Mucosa of descending colon (tissue), 3 donors: Measurements from ENCODE around the gene CARD18. TPM values are rescaled to one million over a fixed set of nuclear protein-coding genes. Genes with fewer than 3 reads are reported as not detected.

Source experiments
- ATAC-seq: fragments of 200-7000 bp; cut with Tn5 transposase; one replicate; pipeline ENCODE4 v1.9.1; 2020; ENCODE audit warnings: mild to moderate bottlenecking, moderate library complexity
- DNase-seq, 3 donors: peaks; one replicate each; pipeline ENCODE4 v3.0.0-alpha.2; 2020
- H3K36me3 ChIP-seq: fragments of 200-600 bp; one replicate; pipeline ENCODE4 v1.8.0; 2021; ENCODE audit warnings: low read depth, mild to moderate bottlenecking
- H3K4me1 ChIP-seq: fragments of 200-600 bp; one replicate; pipeline ENCODE4 v1.8.0; 2021; ENCODE audit warnings: low read depth, mild to moderate bottlenecking
- H3K4me3 ChIP-seq: fragments of 200-600 bp; one replicate; pipeline ENCODE4 v1.8.0; 2021; ENCODE audit warnings: mild to moderate bottlenecking
- H3K9me3 ChIP-seq: fragments of 200-600 bp; one replicate; pipeline ENCODE4 v1.8.0; 2021; ENCODE audit warnings: mild to moderate bottlenecking
- CTCF ChIP-seq: fragments of 200-600 bp; IDR thresholded peaks from one replicate; pipeline ENCODE4 v1.8.0; 2022; ENCODE audit warnings: antibody characterized with exemption, mild to moderate bottlenecking
- intact Hi-C, 2 donors: fragments of 100-400 bp; cut with DNase I in 1 of 2; cut with micrococcal nuclease in 1 of 2; formaldehyde crosslinking; loops; one replicate each; pipeline versions ENCODE4 v1.11.0 to v1.11.1; 2022; cut with DNase I, micrococcal nuclease
- total RNA-seq, 3 donors: library from RNA; stranded (reverse); fragmentation: NEBNext Ultra II Directional in 2 of 3; extraction: Animal tissue kit (Norgen Biotek cat#: 25700) in 2 of 3; gene quantifications; one replicate each; pipeline versions ENCODE4 v1.2.1 to v1.2.4, GENCODE V29; 2021 to 2023
- donor health status: DM: no; HTN: no; CAD: no; lungs with moderate emphysema.
- donor health status: DM: no; HTN: no; CAD: no.
- donor health status: DM: no; HTN: yes; CAD: no.

The CARD18 gene
- total RNA-seq, 3 donors from 2014 or later = not detected

- H3K4me3 ChIP-seq = no peak overlapping the region
- intact Hi-C loops = no loop called here
- H3K4me1 ChIP-seq = no peaks in the 10 kb centered on the region
- no peaks in the 10 kb centered on the region for H3K9me3 ChIP-seq
- DNase-seq (no peak), ATAC-seq (no peak)
- no peaks in the 10 kb centered on the region for H3K36me3 ChIP-seq
- no peak for TF ChIP-seq CTCF
Measured at GRCh38 chr11:105158436-105158835, 18.9 kb upstream of the CARD18 start.

GRCh38 chr11:105156720-105157119, 17.2 kb upstream of the CARD18 start:
- no peaks in the 10 kb centered on the region for H3K9me3 ChIP-seq
- TF ChIP-seq CTCF = no peak
- ATAC-seq (peak; percentile 43), DNase-seq (no peak)
- H3K4me1 ChIP-seq = no peaks in the 10 kb centered on the region
- intact Hi-C loops = no loop called here
- H3K4me3 ChIP-seq = no peak overlapping the region
- H3K36me3 ChIP-seq = no peaks in the 10 kb centered on the region

DNA sequence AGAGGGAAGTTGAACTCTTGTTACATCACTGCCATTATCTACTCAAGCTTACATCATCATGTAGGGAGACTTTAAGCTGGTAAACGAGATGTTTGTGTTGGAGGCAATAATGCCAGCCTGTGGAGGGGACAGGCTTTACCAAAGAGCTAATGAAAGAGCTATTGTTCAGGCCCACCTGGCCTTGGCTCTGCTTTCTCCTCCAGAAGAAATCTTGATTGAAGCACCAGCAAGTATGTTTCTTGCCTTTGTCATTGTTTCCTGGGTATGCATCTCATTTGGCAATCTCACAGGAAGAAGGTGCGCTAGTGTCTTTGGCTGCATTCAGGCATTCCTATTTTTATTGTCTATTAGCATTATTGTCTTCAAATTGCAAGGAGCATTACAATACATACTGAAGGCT, 16.7 kb upstream of the CARD18 start:
- Histone ChIP-seq H3K4me3 (no peak overlapping the region), H3K4me1 (no peaks in the 10 kb centered on the region), H3K36me3 (no peaks in the 10 kb centered on the region), H3K9me3 (no peaks in the 10 kb centered on the region)
- intact Hi-C loops = no loop called here
- no peak for TF ChIP-seq CTCF
- DNase-seq (no peak), ATAC-seq (no peak)

- H3K36me3 ChIP-seq = no peaks in the 10 kb centered on the region
- ATAC-seq = no peak
- no peak overlapping the region for H3K4me3 ChIP-seq
- no peaks in the 10 kb centered on the region for H3K4me1 ChIP-seq
- H3K9me3 ChIP-seq = no peaks in the 10 kb centered on the region
- TF ChIP-seq CTCF = no peak
- no peak for DNase-seq
- intact Hi-C loops = no loop called here
Measured at GRCh38 chr11:105155679-105156078, 16.1 kb upstream of the CARD18 start.

- TF ChIP-seq CTCF = no peak
- intact Hi-C loops = no loop called here
- H3K36me3 ChIP-seq = no peaks in the 10 kb centered on the region
Measured at GRCh38 chr11:105153392-105153791, 13.8 kb upstream of the CARD18 start.

GRCh38 chr11:105152560-105152959, 13.0 kb upstream of the CARD18 start:
- intact Hi-C loops = no loop called here
- Histone ChIP-seq H3K9me3 (no peaks in the 10 kb centered on the region), H3K36me3 (no peaks in the 10 kb centered on the region), H3K4me3 (no peak overlapping the region), H3K4me1 (no peaks in the 10 kb centered on the region)
- DNase-seq (no peak), ATAC-seq (no peak)
- no peak for TF ChIP-seq CTCF

More at GRCh38 chr11:105153392-105153791, 13.8 kb upstream of the CARD18 start:
- H3K4me3 ChIP-seq = no peak overlapping the region
- no peak for ATAC-seq
- DNase-seq = no peak
- no peaks in the 10 kb centered on the region for H3K4me1 ChIP-seq
- no peaks in the 10 kb centered on the region for H3K9me3 ChIP-seq
